Neural progenitor cell (in vitro differentiated cells): ENCODE data around the gene FBXL2. TPM values are rescaled to one million over a fixed set of nuclear protein-coding genes. Genes with fewer than 3 reads are reported as not detected.

Experiments
- DNase-seq: peaks from one replicate; pipeline ENCODE4 v3.0.0-alpha.2; 2016; ENCODE audit warnings: low spot score
- H2AFZ ChIP-seq: fragments of 200-600 bp; sonication (generic); replicated peaks from 2 replicates; pipeline ENCODE4 v1.6.1; 2016; ENCODE audit warnings: antibody characterized with exemption
- H3F3A ChIP-seq: fragments of 200-600 bp; sonication (generic); 2 replicates; pipeline ENCODE4 v1.6.1; 2016; ENCODE audit warnings: antibody characterized with exemption, low read depth
- H3K27ac ChIP-seq: fragments of 200-600 bp; sonication (generic); 2 replicates; pipeline ENCODE4 v1.5.1; 2016; ENCODE audit warnings: mild to moderate bottlenecking
- H3K27me3 ChIP-seq: fragments of 200-600 bp; sonication (generic); 2 replicates; pipeline ENCODE4 v1.6.1; 2016; ENCODE audit warnings: mild to moderate bottlenecking, moderate library complexity
- H3K36me3 ChIP-seq: fragments of 200-600 bp; sonication (generic); 2 replicates; pipeline ENCODE4 v1.5.1; 2016
- H3K4me1 ChIP-seq: fragments of 200-600 bp; sonication (generic); 2 replicates; pipeline ENCODE4 v1.6.1; 2016; ENCODE audit warnings: mixed run types
- H3K4me2 ChIP-seq: fragments of 200-600 bp; sonication (generic); 2 replicates; pipeline ENCODE4 v1.6.1; 2016
- H3K4me3 ChIP-seq: fragments of 200-600 bp; sonication (generic); 2 replicates; pipeline ENCODE4 v1.5.1; 2016
- H3K79me2 ChIP-seq: fragments of 200-600 bp; sonication (generic); 2 replicates; pipeline ENCODE4 v1.6.1; 2016; ENCODE audit warnings: low read depth
- H3K9ac ChIP-seq: fragments of 200-600 bp; sonication (generic); 2 replicates; pipeline ENCODE4 v1.6.1; 2016
- H3K9me3 ChIP-seq: fragments of 200-600 bp; sonication (generic); 2 replicates; pipeline ENCODE4 v1.5.1; 2016; ENCODE audit warnings: low read depth
- H4K20me1 ChIP-seq: fragments of 200-600 bp; sonication (generic); 2 replicates; pipeline ENCODE4 v1.6.1; 2016; ENCODE audit warnings: low read depth
- H3K27ac Mint-ChIP-seq: 3 replicates; pipeline ENCODE4 v1.8.0; 2021; ENCODE audit warnings: mixed read lengths
- H3K27me3 Mint-ChIP-seq: 2 replicates; pipeline ENCODE4 v1.8.0; 2022; ENCODE audit warnings: low read depth, mild to moderate bottlenecking, inconsistent platforms, moderate library complexity, mixed read lengths; ENCODE audit not compliant: insufficient read depth
- H3K36me3 Mint-ChIP-seq: 3 replicates; pipeline ENCODE4 v1.8.0; 2021; ENCODE audit warnings: mixed read lengths
- H3K4me1 Mint-ChIP-seq: 3 replicates; pipeline ENCODE4 v1.8.0; 2021; ENCODE audit warnings: mixed read lengths
- H3K4me3 Mint-ChIP-seq: 3 replicates; pipeline ENCODE4 v1.8.0; 2021; ENCODE audit warnings: mild to moderate bottlenecking, moderate library complexity, mixed read lengths
- H3K9me3 Mint-ChIP-seq: 3 replicates; pipeline ENCODE4 v1.8.0; 2020; ENCODE audit warnings: mixed read lengths
- CTCF ChIP-seq: fragments of 200-600 bp; sonication (generic); IDR thresholded peaks from 2 replicates; pipeline ENCODE4 v1.5.1; 2017; ENCODE audit warnings: antibody characterized with exemption, mild to moderate bottlenecking
- EZH2 ChIP-seq: fragments of 200-600 bp; sonication (generic); IDR thresholded peaks from 2 replicates; pipeline ENCODE4 v1.6.1; 2017; ENCODE audit warnings: antibody characterized with exemption, mild to moderate bottlenecking, moderate library complexity
- EZH2phosphoT487 ChIP-seq: fragments of 200-600 bp; sonication (generic); IDR thresholded peaks from 2 replicates; pipeline ENCODE4 v1.6.1; 2017; ENCODE audit warnings: antibody characterized with exemption
- total RNA-seq: library from RNA; depleted of rRNA; stranded (reverse); fragments of >200 nt; gene quantifications from 2 replicates; pipeline ENCODE4 v1.2.3, GENCODE V29; 2015; ENCODE audit warnings: low replicate concordance

The FBXL2 gene
- total RNA-seq, 1 donor from 2014 or later: 18.2 TPM

- Histone ChIP-seq H3K27ac (no peak overlapping the region), H3F3A (no peaks in the 10 kb centered on the region), H3K4me3 (no peak overlapping the region), H3K4me1 (peaks cover 6% of the 10 kb centered on the region), H3K4me2 (no peak overlapping the region), H3K79me2 (no peaks in the 10 kb centered on the region), H3K9ac (no peak overlapping the region), H3K36me3 (no peaks in the 10 kb centered on the region), H3K9me3 (no peaks in the 10 kb centered on the region), H2AFZ (no peak overlapping the region), H4K20me1 (no peaks in the 10 kb centered on the region), H3K27me3 (no peaks in the 10 kb centered on the region)
- H3K4me1 Mint-ChIP-seq: peaks cover 3% of the 10 kb centered on the region
- no peaks in the 10 kb centered on the region for H3K9me3 Mint-ChIP-seq
- no peak overlapping the region for H3K27ac Mint-ChIP-seq
- H3K36me3 Mint-ChIP-seq: no peaks in the 10 kb centered on the region
- H3K27me3 Mint-ChIP-seq: peaks cover 2% of the 10 kb centered on the region
- no peak overlapping the region for H3K4me3 Mint-ChIP-seq
- TF ChIP-seq EZH2 (no peak), EZH2phosphoT487 (no peak), CTCF (no peak)
- DNase-seq: no peak
Observed at GRCh38 chr3:33250712-33251111, 26.5 kb upstream of the FBXL2 start.

GRCh38 chr3:33256249-33256648 is 21.0 kb upstream of the FBXL2 start:
- no peaks in the 10 kb centered on the region for H4K20me1 ChIP-seq
- H3K36me3 ChIP-seq: no peaks in the 10 kb centered on the region
- H3K27ac ChIP-seq: no peak overlapping the region
- H3K27me3 ChIP-seq: no peaks in the 10 kb centered on the region
- DNase-seq: peak; percentile 74
- H3K4me1 Mint-ChIP-seq: peaks cover 2% of the 10 kb centered on the region
- peaks cover 17% of the 10 kb centered on the region for H3K4me1 ChIP-seq
- H3K27ac Mint-ChIP-seq: no peak overlapping the region
- H3K9me3 Mint-ChIP-seq: no peaks in the 10 kb centered on the region
- H3K36me3 Mint-ChIP-seq: no peaks in the 10 kb centered on the region
- no peaks in the 10 kb centered on the region for H3K79me2 ChIP-seq
- H3F3A ChIP-seq: no peaks in the 10 kb centered on the region
- no peak overlapping the region for H2AFZ ChIP-seq
- H3K9ac ChIP-seq: no peak overlapping the region
- H3K4me3 ChIP-seq: no peak overlapping the region
- TF ChIP-seq CTCF: peak; percentile 8
- no peak for TF ChIP-seq EZH2
- TF ChIP-seq EZH2phosphoT487: no peak
- H3K4me2 ChIP-seq: peak overlapping the region; percentile 2
- H3K9me3 ChIP-seq: no peaks in the 10 kb centered on the region
- no peak overlapping the region for H3K4me3 Mint-ChIP-seq
- peaks cover 2% of the 10 kb centered on the region for H3K27me3 Mint-ChIP-seq

- Mint-ChIP-seq H3K27ac (no peak overlapping the region), H3K27me3 (no peaks in the 10 kb centered on the region), H3K4me1 (peaks cover 2% of the 10 kb centered on the region), H3K4me3 (no peak overlapping the region), H3K36me3 (no peaks in the 10 kb centered on the region), H3K9me3 (no peaks in the 10 kb centered on the region)
- H3K9me3 ChIP-seq: no peaks in the 10 kb centered on the region
- H3F3A ChIP-seq: no peaks in the 10 kb centered on the region
- no peak overlapping the region for H3K27ac ChIP-seq
- no peaks in the 10 kb centered on the region for H3K79me2 ChIP-seq
- H4K20me1 ChIP-seq: no peaks in the 10 kb centered on the region
- H3K4me1 ChIP-seq: peaks cover 17% of the 10 kb centered on the region
- no peaks in the 10 kb centered on the region for H3K36me3 ChIP-seq
- no peaks in the 10 kb centered on the region for H3K27me3 ChIP-seq
- no peak overlapping the region for H3K4me2 ChIP-seq
- DNase-seq: no peak
- no peak overlapping the region for H3K4me3 ChIP-seq
- H2AFZ ChIP-seq: no peak overlapping the region
- H3K9ac ChIP-seq: no peak overlapping the region
- no peak for TF ChIP-seq EZH2
- TF ChIP-seq CTCF: no peak
Observed at GRCh38 chr3:33260104-33260503, 17.1 kb upstream of the FBXL2 start.
